ENCODE results near the gene ARNT2. TPM values are rescaled to one million over a fixed set of nuclear protein-coding genes. Genes with fewer than 3 reads are reported as not detected.

ARNT2 gene
- total RNA-seq, 1 experiment from 2014 or later: 16.8 TPM

DNA sequence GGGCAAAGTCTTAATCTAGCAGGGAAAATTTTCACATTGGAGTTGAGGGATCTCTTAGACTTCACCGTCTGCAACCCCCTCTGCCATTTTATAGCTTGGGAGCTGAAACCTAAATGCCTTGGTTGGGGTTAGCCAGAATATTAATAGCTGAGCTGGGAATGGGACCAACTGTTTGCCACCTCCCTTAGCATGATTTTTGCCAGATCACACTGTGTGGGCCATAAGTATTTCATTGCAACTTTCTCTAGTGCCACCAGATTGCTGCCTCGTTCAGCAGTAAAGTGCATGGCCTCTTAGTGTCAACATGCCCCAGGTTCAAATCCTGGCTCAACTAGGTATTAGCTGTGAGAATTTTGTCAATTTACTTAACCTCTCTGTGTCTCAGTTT, 235.0 kb downstream of the ARNT2 start:
- ChIA-PET CTCF (no interaction called here), POLR2A (no interaction called here)
- no TSS peak for BruUV-seq (replicated peaks)
- ATAC-seq: no peak
- in situ Hi-C loops (cut with HindIII; ENCODE audit: low pct_unique_long_range_greater_than_20kb, low sequenced_read_pairs) (no loop called here), intact Hi-C loops (cut with micrococcal nuclease; ENCODE audit: unreplicated experiment) (no loop called here)
- H3K27me3 ChIP-seq (ENCODE audit: control insufficient read depth, insufficient read depth, low read length): no peaks in the 10 kb centered on the region
- DNase-seq (ENCODE audit: low read depth, low spot score): no peak
- H3K27ac ChIP-seq (ENCODE audit: low read length): no peak overlapping the region
- no peak for TF ChIP-seq TCF7L2 (IDR thresholded peaks at IDR 0.05; ENCODE audit: low read depth, low read length)
- no peak for TF ChIP-seq REST (IDR thresholded peaks at IDR 0.05; ENCODE audit: insufficient read depth in 1 of 2, low read depth in 2 of 2, low read length in 1 of 2)
- TF ChIP-seq CTCF (IDR thresholded peaks at IDR 0.05): no peak
- TF ChIP-seq POLR2AphosphoS5 (IDR thresholded peaks at IDR 0.05; ENCODE audit: low read depth, low read length): no peak
- TF ChIP-seq SIN3A (IDR thresholded peaks at IDR 0.05; ENCODE audit: borderline replicate concordance, insufficient read depth, low read depth, low read length): no peak
- no peaks in the 10 kb centered on the region for H3K36me3 ChIP-seq (ENCODE audit: control insufficient read depth, insufficient read depth, low read length)
- H3K4me3 ChIP-seq (ENCODE audit: low read depth in 2 of 2, low read length in 2 of 2): no peak overlapping the region
- no peaks in the 10 kb centered on the region; the same call in 1 of the 2 replicates for H3K9me3 ChIP-seq (ENCODE audit: control insufficient read depth, insufficient read depth, low read depth, low read length)
- H3K4me1 ChIP-seq (ENCODE audit: control insufficient read depth, insufficient read depth, low read length): no peaks in the 10 kb centered on the region

DNA sequence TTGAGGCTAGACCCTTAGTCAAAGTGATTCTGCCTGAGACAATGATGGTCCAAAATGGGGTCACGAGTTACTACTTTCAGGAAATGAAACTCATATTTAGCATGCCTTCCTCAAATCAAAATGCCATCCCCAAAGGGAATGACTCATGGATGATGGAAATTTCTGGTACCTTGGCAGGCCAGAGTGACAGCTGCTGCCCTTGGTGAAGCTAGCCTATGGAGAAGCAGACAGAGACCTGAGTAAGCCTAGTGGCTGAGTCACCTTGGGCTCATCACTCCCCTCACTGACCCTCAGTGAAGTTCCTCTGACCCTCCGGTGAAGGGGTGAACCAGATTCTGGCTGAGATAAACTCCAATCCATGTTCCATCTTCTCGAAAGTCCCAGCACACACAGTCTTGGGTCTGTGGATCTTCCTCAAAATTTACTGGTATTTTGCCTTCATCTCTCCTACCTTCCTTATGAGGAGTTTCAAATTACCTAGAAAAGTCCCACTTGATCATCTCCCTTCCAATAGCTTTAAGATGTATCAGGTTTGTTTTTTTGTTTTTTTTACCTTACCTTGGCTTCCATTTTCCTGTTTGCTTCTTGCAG, 236.4 kb downstream of the ARNT2 start:
- TF ChIP-seq POLR2AphosphoS5 (IDR thresholded peaks at IDR 0.05; ENCODE audit: low read depth, low read length) (no peak), REST (IDR thresholded peaks at IDR 0.05; ENCODE audit: insufficient read depth in 1 of 2, low read depth in 2 of 2, low read length in 1 of 2) (no peak), TCF7L2 (IDR thresholded peaks at IDR 0.05; ENCODE audit: low read depth, low read length) (no peak), SIN3A (IDR thresholded peaks at IDR 0.05; ENCODE audit: borderline replicate concordance, insufficient read depth, low read depth, low read length) (no peak), CTCF (IDR thresholded peaks at IDR 0.05) (no peak)
- no TSS peak for BruUV-seq (replicated peaks)
- in situ Hi-C loops (cut with HindIII; ENCODE audit: low pct_unique_long_range_greater_than_20kb, low sequenced_read_pairs): no loop called here
- Histone ChIP-seq H3K27ac (ENCODE audit: low read length) (no peak overlapping the region), H3K36me3 (ENCODE audit: control insufficient read depth, insufficient read depth, low read length) (no peaks in the 10 kb centered on the region), H3K27me3 (ENCODE audit: control insufficient read depth, insufficient read depth, low read length) (no peaks in the 10 kb centered on the region), H3K4me1 (ENCODE audit: control insufficient read depth, insufficient read depth, low read length) (no peaks in the 10 kb centered on the region), H3K4me3 (ENCODE audit: low read depth in 2 of 2, low read length in 2 of 2) (no peak overlapping the region), H3K9me3 (ENCODE audit: control insufficient read depth, insufficient read depth, low read depth, low read length) (no peaks in the 10 kb centered on the region; the same call in 1 of the 2 replicates)
- DNase-seq (ENCODE audit: low read depth, low spot score) (no peak), ATAC-seq (no peak)
- POLR2A ChIA-PET: no interaction called here
- CTCF ChIA-PET: no interaction called here
- intact Hi-C loops (cut with micrococcal nuclease; ENCODE audit: unreplicated experiment): no loop called here
